ENCODE measurements around the gene DENND2C.
A peak's percentile ranks its signal among the peaks of the same experiment; 100 is the strongest.

Gene DENND2C

GRCh38 chr1:114669562-114670082 lies at the start of gene DENND2C:
Gene DENND2C (minus strand): TSS chr1:114670049. CDS start chr1:114625984, 44,065 bp downstream.
- peak; percentile 48 for DNase-seq

GRCh38 chr1:114719424-114719787 lies 49.6 kb upstream of the DENND2C start:
- DNase-seq = no peak

GRCh38 chr1:114718661-114719423 lies 49.0 kb upstream of the DENND2C start:
- peak; percentile 58 for DNase-seq

DNA sequence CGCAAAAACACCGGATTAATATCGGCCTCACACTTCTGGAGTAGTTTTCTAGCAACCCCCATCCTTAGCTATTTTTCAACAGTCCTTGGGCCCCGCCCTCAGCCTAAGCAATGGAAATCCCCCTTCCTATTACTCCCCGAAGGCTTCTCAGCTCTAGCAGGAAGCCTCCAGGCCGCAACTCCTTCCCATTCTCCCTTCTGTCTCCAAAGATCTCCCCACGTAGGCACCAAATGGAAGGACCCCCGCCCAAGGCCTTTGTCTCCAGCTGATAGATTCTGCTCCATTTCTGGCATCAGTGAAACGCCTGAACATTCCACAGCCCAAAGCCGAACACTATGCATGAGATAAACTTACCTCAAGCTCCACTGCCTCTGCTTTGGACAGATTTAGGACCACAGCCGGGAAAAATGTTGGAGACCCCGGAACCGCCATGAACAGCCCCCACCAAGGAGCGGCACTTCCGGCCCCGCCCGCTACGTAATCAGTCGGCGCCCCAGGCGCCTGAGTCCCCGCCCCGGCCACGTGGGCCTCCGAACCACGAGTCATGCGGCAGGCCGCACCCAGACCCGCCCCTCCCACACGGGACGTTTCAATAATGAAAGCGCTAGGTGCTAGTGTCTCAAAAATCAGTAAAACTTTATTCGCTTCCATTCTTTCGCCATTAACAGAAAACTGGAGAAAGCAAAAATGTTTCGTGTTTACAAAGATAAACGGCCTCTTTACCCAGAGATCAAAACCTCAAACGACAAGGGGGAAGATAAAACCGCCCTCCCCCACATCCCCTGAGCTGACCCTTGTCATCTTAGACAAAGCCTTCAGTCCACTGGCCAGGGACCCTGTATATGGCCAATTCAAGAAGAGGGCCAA lies 46.7 kb upstream of the DENND2C start, which contains the start of gene NRAS:
Gene NRAS, minus strand, starts transcription at position 468 of the 867 bp plus-strand sequence. CDS start 611 bp downstream, outside the sequence.
- peak; percentile 87 for DNase-seq

DNA sequence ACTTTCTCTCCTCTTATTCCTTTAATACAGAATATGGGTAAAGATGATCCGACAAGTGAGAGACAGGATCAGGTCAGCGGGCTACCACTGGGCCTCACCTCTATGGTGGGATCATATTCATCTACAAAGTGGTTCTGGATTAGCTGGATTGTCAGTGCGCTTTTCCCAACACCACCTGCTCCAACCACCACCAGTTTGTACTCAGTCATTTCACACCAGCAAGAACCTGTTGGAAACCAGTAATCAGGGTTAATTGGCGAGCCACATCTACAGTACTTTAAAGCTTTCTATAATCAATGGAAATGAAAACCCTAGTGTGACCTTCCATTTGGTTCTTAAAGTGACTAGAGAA lies 46.1 kb upstream of the DENND2C start:
- DNase-seq = peak; percentile 18

GRCh38 chr1:114712977-114713376 lies 43.1 kb upstream of the DENND2C start:
- DNase-seq = no peak

GRCh38 chr1:114710360-114710759 lies 40.5 kb upstream of the DENND2C start:
- DNase-seq = no peak

GRCh38 chr1:114707604-114708003 lies 37.8 kb upstream of the DENND2C start:
- DNase-seq = no peak

DNA sequence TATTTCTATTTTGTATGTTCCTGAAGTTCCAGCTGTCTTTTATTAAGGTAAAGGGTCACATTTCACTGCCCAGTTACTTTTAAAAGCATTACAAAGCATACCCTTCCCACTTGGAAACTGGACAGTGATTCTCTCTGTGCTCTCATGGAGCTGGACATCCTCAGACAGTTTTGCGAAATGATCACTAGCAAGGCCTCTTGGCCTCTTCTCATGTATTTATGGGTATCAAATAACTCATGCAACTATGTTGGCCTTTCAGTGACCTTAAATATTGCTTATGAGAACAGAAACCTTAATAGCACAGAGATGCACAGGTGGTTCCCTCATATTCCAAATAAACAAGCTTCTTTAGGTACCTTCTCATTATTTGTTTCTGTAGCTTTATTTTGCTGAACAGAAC lies 33.4 kb upstream of the DENND2C start:
- DNase-seq = no peak

DNA sequence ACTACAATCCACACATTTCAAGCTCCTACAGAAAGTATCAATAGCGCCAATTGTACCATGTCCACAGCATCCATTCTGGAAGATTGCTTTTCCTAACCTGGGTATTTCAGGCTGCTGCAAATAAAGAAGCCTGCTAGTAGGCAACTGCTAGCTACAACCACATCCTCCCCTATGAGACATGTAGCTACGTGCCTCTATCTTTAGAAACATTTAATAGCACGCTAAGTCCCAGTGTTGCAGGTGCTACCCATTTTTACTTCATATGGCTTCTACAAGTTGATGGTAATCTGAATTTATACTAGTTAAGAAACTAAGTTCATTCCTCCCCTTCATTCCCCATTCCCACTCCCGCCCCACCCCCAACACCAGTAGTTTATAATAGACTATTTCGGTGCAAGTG lies 32.9 kb upstream of the DENND2C start:
- DNase-seq = no peak

- no peak for DNase-seq
Observed at GRCh38 chr1:114701931-114702330, 32.1 kb upstream of the DENND2C start.

GRCh38 chr1:114700036-114700600 lies 30.3 kb upstream of the DENND2C start:
- no peak for DNase-seq

DNA sequence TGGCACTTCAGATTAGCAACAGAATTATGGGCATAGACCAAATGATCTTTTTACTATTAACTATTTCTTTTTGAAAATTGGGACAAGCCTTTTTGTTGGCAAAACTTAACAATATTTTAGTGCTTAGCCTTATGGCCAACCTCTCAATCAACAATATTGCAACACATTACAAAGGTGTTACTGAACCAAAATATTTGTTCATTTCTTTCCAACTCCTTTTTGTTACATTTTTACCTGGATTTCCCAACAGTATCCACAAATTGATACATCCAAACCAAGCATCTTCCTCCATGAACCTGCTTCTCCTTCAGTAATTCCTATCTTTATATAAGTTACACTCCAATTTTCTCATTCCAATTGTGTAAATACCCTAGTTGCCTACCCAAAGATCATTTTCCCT lies 27.0 kb upstream of the DENND2C start:
- DNase-seq = no peak

DNA sequence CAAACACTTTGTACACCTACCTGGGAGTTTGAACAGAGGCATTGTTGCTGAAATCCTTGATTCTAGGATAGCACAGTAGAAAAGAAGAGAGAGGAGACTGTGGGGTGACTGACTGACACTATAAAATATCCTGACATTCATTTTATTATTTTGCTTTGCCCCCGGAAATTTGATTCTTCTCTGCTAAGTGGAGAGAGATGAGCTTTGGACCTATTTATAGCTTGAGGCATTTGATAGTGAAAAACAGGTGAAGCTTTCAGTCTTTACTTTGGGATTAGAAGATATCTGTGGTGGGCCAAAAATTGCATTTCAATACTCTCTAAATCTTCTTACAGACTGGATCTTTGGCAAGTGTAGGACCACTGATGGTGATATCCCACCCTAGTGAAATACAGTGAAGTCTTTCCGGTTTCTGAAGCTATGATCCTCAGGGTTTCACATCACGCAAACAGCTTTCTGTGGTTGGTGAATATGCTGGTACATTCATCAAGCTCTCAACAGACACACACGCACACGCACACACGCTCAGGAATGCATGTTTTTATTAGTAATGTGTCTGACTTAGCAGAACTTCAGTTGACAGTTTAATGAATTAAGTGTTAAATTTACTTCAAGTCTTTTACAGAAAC lies 25.7 kb upstream of the DENND2C start, which contains the start of gene AMPD1:
Gene AMPD1, minus strand, starts transcription at position 117 of the 629 bp plus-strand sequence. Its CDS starts 75 bp downstream, at position 42.
- peak; percentile 45 for DNase-seq

DNA sequence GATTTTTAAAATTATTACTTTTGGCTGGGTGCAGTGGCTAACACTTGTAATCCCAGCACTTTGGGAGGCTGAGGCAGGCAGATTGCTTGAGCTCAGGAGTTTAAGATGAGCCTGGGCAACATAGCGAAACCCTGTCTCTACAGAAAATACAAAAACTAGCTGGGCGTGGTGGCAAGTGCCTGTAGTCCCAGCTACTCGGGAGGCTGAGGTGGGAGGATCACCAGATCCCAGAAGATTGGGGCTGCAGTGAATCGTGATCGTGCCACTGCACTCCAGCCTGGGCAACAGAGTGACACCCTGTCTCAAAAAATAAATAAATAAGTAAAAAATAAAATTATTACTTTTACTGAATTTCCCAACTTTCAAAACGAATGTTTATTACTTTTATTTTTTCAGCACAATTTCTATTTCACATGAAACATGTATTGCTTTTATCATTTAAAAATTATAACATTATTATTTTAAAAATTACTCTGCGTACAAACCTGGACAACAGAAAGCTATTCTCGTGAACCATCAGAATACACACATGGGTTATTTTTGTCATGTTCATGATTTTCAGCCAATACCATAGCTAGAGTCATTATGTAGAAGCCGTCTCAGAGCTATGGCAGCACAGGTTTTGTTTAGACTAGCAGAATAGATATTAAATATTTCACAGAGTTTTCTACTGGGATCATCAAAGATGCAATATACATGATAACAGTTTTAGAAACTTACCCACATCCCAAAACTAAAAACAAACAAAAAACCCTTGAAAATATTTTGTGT lies 24.9 kb upstream of the DENND2C start:
- DNase-seq = no peak

GRCh38 chr1:114692947-114693346 lies 23.1 kb upstream of the DENND2C start:
- DNase-seq = no peak

DNA sequence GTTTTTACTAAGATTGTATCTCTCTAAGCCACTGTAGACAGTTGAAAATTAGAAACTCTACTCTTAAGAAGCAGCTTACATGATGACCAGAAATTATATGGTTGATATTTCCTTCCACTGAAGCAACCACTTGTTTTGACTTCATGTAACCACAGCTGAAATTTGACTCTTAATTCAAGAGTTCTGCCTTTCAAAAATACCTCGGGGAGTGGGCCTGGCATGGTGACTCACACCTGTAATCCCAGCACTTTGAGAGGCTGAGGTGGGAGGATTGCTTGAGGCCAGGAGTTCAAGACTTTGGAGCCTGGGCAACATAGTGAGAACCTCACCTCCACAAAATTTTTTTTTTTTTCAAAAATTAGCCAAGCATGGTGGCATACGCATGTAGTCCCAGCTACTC lies 21.2 kb upstream of the DENND2C start:
- DNase-seq = no peak

DNA sequence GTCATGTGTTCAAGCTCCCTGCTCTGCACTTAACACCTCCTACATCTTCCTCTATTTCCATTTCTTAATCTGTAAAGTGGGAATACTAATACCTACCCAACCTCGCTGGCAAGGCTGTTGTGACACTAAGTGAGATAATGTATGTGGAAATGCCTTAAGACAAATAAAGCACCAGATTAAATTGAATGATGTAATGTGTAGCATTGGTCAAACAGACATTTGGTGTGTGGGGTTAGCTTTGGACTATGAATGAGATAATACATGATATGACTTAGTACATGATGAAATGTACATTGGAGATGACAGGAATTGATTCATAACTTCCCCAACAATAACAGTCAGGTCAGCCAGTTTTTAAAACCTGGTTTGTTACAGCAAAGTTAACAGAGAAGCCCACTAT lies 20.3 kb upstream of the DENND2C start:
- no peak for DNase-seq

DNA sequence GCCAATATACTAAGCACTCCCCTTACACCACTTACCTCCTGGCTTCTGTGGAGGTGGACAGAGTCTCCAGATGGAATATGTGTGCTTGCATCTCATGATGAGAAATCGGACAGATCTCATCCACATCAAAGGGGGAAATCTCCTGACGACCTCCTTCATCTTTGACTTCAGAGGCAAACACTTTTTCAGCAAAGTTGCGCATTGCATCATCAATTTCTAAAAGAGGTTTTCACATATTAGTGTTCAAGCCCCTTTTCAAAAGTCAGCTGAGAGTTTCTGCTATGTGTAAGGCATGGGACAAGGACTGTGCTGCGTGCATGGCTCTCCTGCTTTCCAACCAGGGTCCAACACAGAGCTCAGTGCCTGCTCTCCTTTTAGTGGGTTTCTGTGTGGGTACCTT lies 18.7 kb upstream of the DENND2C start:
- DNase-seq = no peak

GRCh38 chr1:114685851-114686250 lies 16.0 kb upstream of the DENND2C start:
- no peak for DNase-seq

GRCh38 chr1:114677691-114678090 lies 7.8 kb upstream of the DENND2C start:
- DNase-seq = no peak

DNA sequence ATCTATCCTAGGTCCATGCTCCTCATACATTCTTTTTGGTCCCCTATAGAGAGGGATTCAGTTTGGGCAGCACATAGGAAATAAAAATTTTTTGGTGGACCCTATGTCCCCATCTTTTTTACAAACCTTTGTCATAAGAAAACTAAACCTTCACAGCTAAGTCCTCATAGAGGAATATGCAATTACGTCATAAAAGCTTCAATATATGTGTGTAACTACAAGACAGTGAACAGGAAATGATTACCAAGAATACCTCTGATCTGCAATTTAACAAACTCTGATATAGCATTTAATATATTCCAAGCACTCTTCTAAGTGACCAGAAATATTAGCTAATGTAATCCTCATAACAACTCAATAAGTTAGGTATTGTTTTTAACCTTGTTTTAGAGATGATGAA lies 6.3 kb upstream of the DENND2C start:
- DNase-seq = no peak

All from HCEC 1CT (cell line).